ENCODE results near the gene CLBA1. TPM values are rescaled to one million over a fixed set of nuclear protein-coding genes. Genes with fewer than 3 reads are reported as not detected.

CLBA1 gene
- total and polyA plus RNA-seq, 2 donors from 2014 or later: 13.2 to 22.6 TPM

DNA sequence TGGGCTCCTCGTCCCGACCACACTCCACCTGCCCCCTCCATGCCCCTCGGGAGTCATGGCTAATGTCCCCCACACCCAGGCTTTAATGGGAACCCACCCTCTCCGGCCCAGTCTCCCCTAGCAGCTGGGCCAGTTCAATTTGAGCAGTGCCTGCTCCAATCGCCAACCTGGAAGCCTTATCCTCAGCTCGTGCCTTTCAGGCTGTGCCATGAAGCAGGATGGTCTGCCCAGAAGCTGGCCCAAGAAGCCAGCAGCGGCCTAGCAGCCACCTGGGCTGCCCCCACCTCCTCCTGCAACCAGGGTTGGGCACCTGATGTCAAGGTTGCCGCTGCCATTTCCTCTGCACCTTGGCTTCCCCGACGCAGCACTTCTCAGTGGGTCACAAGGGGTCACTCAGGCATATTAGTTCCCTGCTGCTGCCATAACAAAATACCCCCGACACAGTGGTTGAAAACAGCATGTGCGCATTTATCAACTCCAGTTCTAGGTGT, 2.3 kb upstream of the CLBA1 start:
- DNase-seq (peak in 2 of 5 donors; percentile 42 to 59), FAIRE-seq (no peak)
- TF ChIP-seq, protein P1, sequence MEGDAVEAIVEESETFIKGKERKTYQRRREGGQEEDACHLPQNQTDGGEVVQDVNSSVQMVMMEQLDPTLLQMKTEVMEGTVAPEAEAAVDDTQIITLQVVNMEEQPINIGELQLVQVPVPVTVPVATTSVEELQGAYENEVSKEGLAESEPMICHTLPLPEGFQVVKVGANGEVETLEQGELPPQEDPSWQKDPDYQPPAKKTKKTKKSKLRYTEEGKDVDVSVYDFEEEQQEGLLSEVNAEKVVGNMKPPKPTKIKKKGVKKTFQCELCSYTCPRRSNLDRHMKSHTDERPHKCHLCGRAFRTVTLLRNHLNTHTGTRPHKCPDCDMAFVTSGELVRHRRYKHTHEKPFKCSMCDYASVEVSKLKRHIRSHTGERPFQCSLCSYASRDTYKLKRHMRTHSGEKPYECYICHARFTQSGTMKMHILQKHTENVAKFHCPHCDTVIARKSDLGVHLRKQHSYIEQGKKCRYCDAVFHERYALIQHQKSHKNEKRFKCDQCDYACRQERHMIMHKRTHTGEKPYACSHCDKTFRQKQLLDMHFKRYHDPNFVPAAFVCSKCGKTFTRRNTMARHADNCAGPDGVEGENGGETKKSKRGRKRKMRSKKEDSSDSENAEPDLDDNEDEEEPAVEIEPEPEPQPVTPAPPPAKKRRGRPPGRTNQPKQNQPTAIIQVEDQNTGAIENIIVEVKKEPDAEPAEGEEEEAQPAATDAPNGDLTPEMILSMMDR (IDR thresholded peaks at IDR 0.05; ENCODE audit: borderline replicate concordance, extremely low read depth, insufficient read depth): no peak

DNA sequence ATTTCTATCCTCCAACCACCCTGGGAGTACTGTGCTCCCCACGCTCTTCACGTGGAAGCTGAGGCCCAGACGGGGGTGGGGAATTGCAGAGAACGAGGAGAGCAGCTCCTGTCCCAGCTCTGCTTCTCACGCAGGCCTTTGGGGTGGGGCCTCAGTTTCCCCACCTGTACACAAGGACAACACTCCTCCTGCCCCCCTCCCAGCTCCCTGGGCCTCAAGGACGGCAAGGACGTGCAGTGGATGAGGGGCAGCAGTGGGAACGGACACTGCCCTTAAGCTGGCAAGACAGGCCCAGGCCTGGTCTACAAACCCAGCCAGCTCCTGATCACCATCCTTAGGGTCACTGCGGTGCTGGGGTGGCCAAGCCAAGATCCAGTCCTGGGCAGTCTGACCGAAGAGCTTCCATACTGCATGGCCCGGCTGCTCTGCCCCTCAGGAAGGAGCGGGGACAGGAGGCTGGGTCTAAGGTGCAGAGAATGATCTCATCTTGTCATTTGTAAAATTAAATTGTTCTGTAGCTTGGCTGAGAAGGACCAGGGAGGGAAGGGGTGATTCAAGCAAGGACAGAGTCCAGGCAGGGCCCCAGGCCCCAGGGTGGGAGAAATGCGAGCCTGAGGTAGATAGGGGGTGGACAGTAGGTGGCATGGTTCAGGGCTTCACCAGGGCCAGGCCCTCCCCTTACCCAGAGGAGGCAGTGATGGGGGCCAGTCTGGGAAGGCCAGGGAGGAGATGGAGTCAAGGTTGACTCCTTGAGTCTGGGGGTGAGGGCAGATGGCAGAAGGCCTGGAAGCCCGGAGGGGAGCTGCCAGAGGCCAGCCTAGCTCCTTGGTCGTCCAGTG, 1.3 kb upstream of the CLBA1 start:
- Histone ChIP-seq H3K9ac (ENCODE audit: low read length in 3 of 3) (no peak overlapping the region), H3K27ac (ENCODE audit: low read depth in 2 of 2, low read length in 2 of 2) (no peak overlapping the region), H3K36me3 (ENCODE audit: control insufficient read depth in 2 of 3, insufficient read depth in 3 of 3, low read length in 3 of 3) (no peaks in the 10 kb centered on the region), H3K4me1 (ENCODE audit: control insufficient read depth in 2 of 3, insufficient read depth in 2 of 3, low read depth in 1 of 3, low read length in 3 of 3) (peaks cover 0 to 11% (median 0%) of the 10 kb centered on the region in 3 donors), H3K9me3 (ENCODE audit: control insufficient read depth in 2 of 3, insufficient read depth in 1 of 3, low read length in 3 of 3) (no peaks in the 10 kb centered on the region), H3K4me3 (ENCODE audit: low read length in 3 of 3) (no peak overlapping the region), H3K27me3 (ENCODE audit: control insufficient read depth, insufficient read depth, low read length) (peaks cover 2% of the 10 kb centered on the region)
- DNase-seq: peak in 3 of 5 donors; percentile 6 to 70 (median 52)
- intact Hi-C loops (cut with DNase I): no loop called here
- TF ChIP-seq, protein P1 (IDR thresholded peaks at IDR 0.05; ENCODE audit: borderline replicate concordance, extremely low read depth, insufficient read depth): no peak
- FAIRE-seq: no peak

More for the DNA sequence above, 2.3 kb upstream of the CLBA1 start:
- no peaks in the 10 kb centered on the region for H3K36me3 ChIP-seq (ENCODE audit: control insufficient read depth in 2 of 3, insufficient read depth in 3 of 3, low read length in 3 of 3)
- intact Hi-C loops (cut with DNase I): no loop called here
- no peak overlapping the region for H3K4me3 ChIP-seq (ENCODE audit: low read length in 3 of 3)
- no peak overlapping the region for H3K9ac ChIP-seq (ENCODE audit: low read length in 3 of 3)
- H3K4me1 ChIP-seq (ENCODE audit: control insufficient read depth in 2 of 3, insufficient read depth in 2 of 3, low read depth in 1 of 3, low read length in 3 of 3): peaks cover 0 to 11% (median 0%) of the 10 kb centered on the region in 3 donors
- no peaks in the 10 kb centered on the region for H3K9me3 ChIP-seq (ENCODE audit: control insufficient read depth in 2 of 3, insufficient read depth in 1 of 3, low read length in 3 of 3)
- H3K27ac ChIP-seq (ENCODE audit: low read depth in 2 of 2, low read length in 2 of 2): no peak overlapping the region
- peaks cover 2% of the 10 kb centered on the region for H3K27me3 ChIP-seq (ENCODE audit: control insufficient read depth, insufficient read depth, low read length)

DNA sequence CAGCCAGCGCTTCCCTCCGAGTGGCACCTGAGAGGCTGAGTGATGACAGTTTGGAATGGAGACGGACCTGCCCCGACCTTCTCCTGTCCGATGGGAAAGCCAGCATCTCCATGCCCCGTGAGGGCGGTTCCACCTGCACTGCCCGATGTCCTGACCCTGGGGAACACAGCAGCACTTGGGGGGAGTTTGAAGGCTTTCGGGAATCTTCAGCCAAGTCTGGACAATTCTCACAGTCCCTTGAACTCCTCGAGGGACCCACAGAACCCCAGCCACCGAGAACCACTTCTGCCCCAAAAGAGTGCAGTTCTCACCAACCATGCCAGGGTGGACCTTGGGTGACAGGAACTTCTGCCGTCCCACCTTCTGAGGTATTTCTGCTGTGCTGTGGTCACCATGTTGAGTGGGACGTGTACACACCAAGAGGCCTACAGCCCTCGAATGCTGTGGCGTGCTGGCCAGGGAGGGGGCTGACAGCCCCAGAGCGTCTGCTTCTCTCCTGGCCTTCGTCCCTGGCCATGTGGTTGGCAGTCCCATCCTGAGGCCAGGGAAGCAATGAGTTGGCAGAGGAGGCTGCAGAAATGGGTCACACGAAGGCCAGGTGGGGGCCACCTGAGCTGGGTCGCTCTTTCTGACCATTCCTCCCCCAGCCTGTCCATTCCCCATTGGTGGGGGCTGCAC, 1.0 kb downstream of the CLBA1 start:
- FAIRE-seq (no peak), DNase-seq (peak in 1 of 5 donors; percentile 73)
- peaks cover 0 to 10% (median 0%) of the 10 kb centered on the region in 3 donors for H3K4me1 ChIP-seq (ENCODE audit: control insufficient read depth in 2 of 3, insufficient read depth in 2 of 3, low read depth in 1 of 3, low read length in 3 of 3)
- peaks cover 0 to 3% (median 0%) of the 10 kb centered on the region in 3 donors for H3K36me3 ChIP-seq (ENCODE audit: control insufficient read depth in 2 of 3, insufficient read depth in 3 of 3, low read length in 3 of 3)
- TF ChIP-seq, protein P1 (IDR thresholded peaks at IDR 0.05; ENCODE audit: borderline replicate concordance, extremely low read depth, insufficient read depth): no peak
- peak overlapping the region; percentile 26 to 66 (median 57) for H3K4me3 ChIP-seq (ENCODE audit: low read length in 3 of 3)
- no peaks in the 10 kb centered on the region for H3K9me3 ChIP-seq (ENCODE audit: control insufficient read depth in 2 of 3, insufficient read depth in 1 of 3, low read length in 3 of 3)
- intact Hi-C loops (cut with DNase I): no loop called here
- H3K27ac ChIP-seq (ENCODE audit: low read depth in 2 of 2, low read length in 2 of 2): no peak overlapping the region
- H3K27me3 ChIP-seq (ENCODE audit: control insufficient read depth, insufficient read depth, low read length): no peaks in the 10 kb centered on the region
- H3K9ac ChIP-seq (ENCODE audit: low read length in 3 of 3): peak overlapping the region in 1 of 3 donors; percentile 40
